Measurements from ENCODE around the gene RUBCN. TPM values are rescaled to one million over a fixed set of nuclear protein-coding genes. Genes with fewer than 3 reads are reported as not detected.
A peak's percentile ranks its signal among the peaks of the same experiment; 100 is the strongest.

Gene RUBCN
- total and polyA plus RNA-seq, 2 of the 13 experiments (the other 11 are each of a cell fraction or from before 2014, with no cell fraction given): 5.2 to 8.1 TPM

GRCh38 chr3:197749601-197750395 lies 13.1 kb upstream of the RUBCN start, which contains the start of gene FYTTD1 (continued):
- TF ChIP-seq NR2C2 (CRISPR knock-in tag; IDR thresholded peaks at IDR 0.05; ENCODE audit: borderline replicate concordance) (0 out of 2 replicates have a peak, but pooled peaks have one; percentile 32), ZNF839 (CRISPR knock-in tag; IDR thresholded peaks at IDR 0.05; ENCODE audit: borderline replicate concordance) (0 out of 2 replicates have a peak, but pooled peaks have one; percentile 39), ZBTB20 (CRISPR knock-in tag; IDR thresholded peaks at IDR 0.05; ENCODE audit: borderline replicate concordance, low read depth) (0 out of 2 replicates have a peak, but pooled peaks have one; percentile 13), NFRKB (IDR thresholded peaks at IDR 0.05) (no peak), CSRNP1 (CRISPR knock-in tag; IDR thresholded peaks at IDR 0.05) (peak; percentile 35; the same call in 1 of the 2 replicates), YY1 (IDR thresholded peaks at IDR 0.05; ENCODE audit: insufficient read depth, insufficient replicate concordance, low read depth, low read length) (peak; percentile 18), AGO2 (optimal IDR thresholded peaks at IDR 0.05; ENCODE audit: low read depth, low read length) (peak; percentile 40), TFDP2 (CRISPR knock-in tag; IDR thresholded peaks at IDR 0.05) (peak; percentile 31; the same call in 1 of the 2 replicates), NR2F1 (CRISPR knock-in tag; IDR thresholded peaks at IDR 0.05) (no peak), EP300 (IDR thresholded peaks at IDR 0.05; ENCODE audit: low read depth in 2 of 2, low read length in 2 of 2) (0 out of 4 replicates have a peak, but pooled peaks of 1 of the 2 experiments have one; percentile 7), EP300 (CRISPR knock-in tag; IDR thresholded peaks at IDR 0.05; ENCODE audit: borderline replicate concordance) (no peak), ZC3H4 (CRISPR knock-in tag; IDR thresholded peaks at IDR 0.05; ENCODE audit: borderline replicate concordance) (no peak), TOPORS (CRISPR knock-in tag; IDR thresholded peaks at IDR 0.05) (peak; percentile 85), PRMT3 (CRISPR knock-in tag; IDR thresholded peaks at IDR 0.05; ENCODE audit: borderline replicate concordance, low read depth) (peak; percentile 87), NR2F6 (IDR thresholded peaks at IDR 0.05) (no peak), NR2F6 (CRISPR knock-in tag; IDR thresholded peaks at IDR 0.05) (no peak), SIX4 (CRISPR knock-in tag; IDR thresholded peaks at IDR 0.05) (peak; percentile 8; the same call in 1 of the 2 replicates), TMF1 (CRISPR knock-in tag; IDR thresholded peaks at IDR 0.05; ENCODE audit: low read depth) (peak; percentile 67), ZBTB39 (CRISPR knock-in tag; IDR thresholded peaks at IDR 0.05) (0 out of 2 replicates have a peak, but pooled peaks have one; percentile 11), BCL6 (CRISPR knock-in tag; IDR thresholded peaks at IDR 0.05) (no peak), ZNF749 (CRISPR knock-in tag; IDR thresholded peaks at IDR 0.05; ENCODE audit: borderline replicate concordance) (peak; percentile 73; the same call in 1 of the 2 replicates)
